ENCODE data around the gene C1orf210.

DNA sequence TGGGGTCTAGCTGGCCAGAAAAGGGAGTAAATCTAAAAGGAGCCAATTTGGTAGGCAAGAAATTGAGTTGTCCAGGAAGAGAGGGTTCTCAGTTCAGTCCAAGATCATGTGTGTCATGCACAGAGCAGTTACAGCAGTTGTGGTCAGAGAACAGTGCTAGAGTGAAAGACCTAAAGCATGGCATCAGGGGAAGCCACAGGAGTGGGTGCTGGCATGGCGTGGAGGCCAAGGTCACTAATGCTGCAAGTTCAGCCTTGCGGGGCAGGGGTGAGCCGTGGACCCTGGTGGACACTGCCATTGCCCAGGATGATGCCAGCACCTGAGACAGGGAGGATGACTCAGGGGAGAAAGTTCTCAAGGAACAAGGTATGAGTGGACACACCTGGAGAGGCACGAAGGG is 32.2 kb downstream of the C1orf210 start:
- TF ChIP-seq SUZ12 (IDR thresholded peaks at IDR 0.05; ENCODE audit: extremely low read depth, insufficient read depth, insufficient read length) = no peak
- no peak for TF ChIP-seq ZNF274 (IDR thresholded peaks at IDR 0.05; ENCODE audit: low read depth, low read length)
- no peak for TF ChIP-seq YY1 (IDR thresholded peaks at IDR 0.05; ENCODE audit: insufficient read depth, insufficient read length)

Measured in NT2/D1 (cell line).